Vagina (tissue), 2 donors: ENCODE data around the gene IL17RE. TPM values are rescaled to one million over a fixed set of nuclear protein-coding genes. Genes with fewer than 3 reads are reported as not detected.
"Not testable (repeated sequence)": the region's sequence is repeated elsewhere in the genome, so short reads cannot be mapped to it uniquely, and the experiment has no call there.

Experiments
- DNase-seq, 2 donors: peaks; one replicate each; pipeline ENCODE4 v3.0.0-alpha.2; 2017; ENCODE audit errors: extremely low spot score in 2 of 2
- H3K27ac ChIP-seq: fragments of 200-600 bp; sonication (generic); one replicate; pipeline ENCODE4 v1.5.1; 2019
- H3K27me3 ChIP-seq: fragments of 200-600 bp; sonication (generic); one replicate; pipeline ENCODE4 v1.5.1; 2019
- H3K36me3 ChIP-seq, 2 donors: fragments of 200-600 bp; sonication (generic); one replicate each; pipeline ENCODE4 v1.5.1; 2017 to 2019
- H3K4me1 ChIP-seq: fragments of 200-600 bp; sonication (generic); one replicate; pipeline ENCODE4 v1.5.1; 2019
- H3K4me3 ChIP-seq, 2 donors: fragments of 200-600 bp; sonication (generic); 1 replicate in 1 of 2; 2 replicates in 1 of 2; pipeline ENCODE4 v1.5.1; 2016 to 2019
- H3K9me3 ChIP-seq: fragments of 200-600 bp; sonication (generic); one replicate; pipeline ENCODE4 v1.5.1; 2019
- CTCF ChIP-seq, 3 experiments: fragments of 450-650 bp in 2 of 3; fragments of 200-600 bp in 1 of 3; sonication (generic) in 1 of 3; IDR thresholded peaks; one replicate each; pipeline ENCODE4 v1.5.1; 2017 to 2019; ENCODE audit warnings: antibody characterized with exemption in 3 of 3, mild to moderate bottlenecking in 2 of 3, moderate library complexity in 2 of 3
- POLR2A ChIP-seq, 2 donors: fragments of 450-650 bp; IDR thresholded peaks; one replicate each; pipeline ENCODE4 v1.6.1; 2017; ENCODE audit warnings: antibody characterized with exemption in 2 of 2, mild to moderate bottlenecking in 2 of 2, moderate library complexity in 2 of 2
- POLR2AphosphoS5 ChIP-seq, 2 donors: sonication (generic); formaldehyde crosslinking; IDR thresholded peaks; one replicate each; pipeline ENCODE4 v1.9.0; 2017; ENCODE audit warnings: antibody characterized with exemption in 2 of 2, mild to moderate bottlenecking in 2 of 2, low read depth in 1 of 2; ENCODE audit not compliant: insufficient read depth in 1 of 2
- intact Hi-C: fragments of 100-400 bp; cut with DNase I; formaldehyde crosslinking; loops from one replicate; pipeline ENCODE4 v1.15.1; 2023
- total RNA-seq: library from RNA; depleted of rRNA; stranded (reverse); fragments of >200 nt; gene quantifications from one replicate; pipeline ENCODE4 v1.2.3, GENCODE V29; 2016

Gene IL17RE
- total RNA-seq, 1 donor from 2014 or later: 15.2 TPM

GRCh38 chr3:9861626-9862130, 41.0 kb upstream of the IL17RE start:
- no peak overlapping the region for H3K4me3 ChIP-seq
- intact Hi-C loops: loop anchor here (5.0 kb wide), 1 partner anchor 56 kb away; the partner anchor contains the start of gene IL17RC
- H3K27me3 ChIP-seq: no peaks in the 10 kb centered on the region
- no peak for TF ChIP-seq CTCF (IDR thresholded peaks at IDR 0.05)
- no peak for TF ChIP-seq POLR2AphosphoS5 (IDR thresholded peaks at IDR 0.05; ENCODE audit: insufficient read depth in 1 of 2, low read depth in 1 of 2)
- no peak for TF ChIP-seq POLR2A (IDR thresholded peaks at IDR 0.05)
- H3K9me3 ChIP-seq: no peaks in the 10 kb centered on the region
- peak overlapping the region; percentile 90 for H3K27ac ChIP-seq
- DNase-seq: no peak
- peaks cover 34% of the 10 kb centered on the region for H3K4me1 ChIP-seq
- no peaks in the 10 kb centered on the region for H3K36me3 ChIP-seq

GRCh38 chr3:9862391-9863057, 40.1 kb upstream of the IL17RE start:
- Histone ChIP-seq H3K36me3 (no peaks in the 10 kb centered on the region), H3K27me3 (no peaks in the 10 kb centered on the region), H3K4me3 (peak overlapping the region; percentile 38), H3K9me3 (no peaks in the 10 kb centered on the region), H3K27ac (peak overlapping the region; percentile 90), H3K4me1 (peaks cover 34% of the 10 kb centered on the region)
- intact Hi-C loops: loop anchor here (5.0 kb wide), 1 partner anchor 55 kb away; the partner anchor contains the start of gene IL17RC
- DNase-seq: no peak
- no peak for TF ChIP-seq POLR2A (IDR thresholded peaks at IDR 0.05)
- TF ChIP-seq POLR2AphosphoS5 (IDR thresholded peaks at IDR 0.05; ENCODE audit: insufficient read depth in 1 of 2, low read depth in 1 of 2): peak in 1 of 2 donors; percentile 70
- TF ChIP-seq CTCF (IDR thresholded peaks at IDR 0.05): peak in 2 of 3 experiments; percentile 28 to 50

- DNase-seq: no peak
- peak overlapping the region; percentile 90 for H3K27ac ChIP-seq
- intact Hi-C loops: loop anchor here (5.0 kb wide), 1 partner anchor 54 kb away; the partner anchor contains the start of gene IL17RC
These were observed 39.4 kb upstream of the IL17RE start for GRCh38 chr3:9863058-9863772.

GRCh38 chr3:9864200-9864927, 38.3 kb upstream of the IL17RE start:
- H3K9me3 ChIP-seq: no peaks in the 10 kb centered on the region
- DNase-seq: peak in 1 of 2 donors; percentile 93
- TF ChIP-seq CTCF (IDR thresholded peaks at IDR 0.05) (no peak), POLR2A (IDR thresholded peaks at IDR 0.05) (no peak), POLR2AphosphoS5 (IDR thresholded peaks at IDR 0.05; ENCODE audit: insufficient read depth in 1 of 2, low read depth in 1 of 2) (peak in 1 of 2 donors; percentile 58)
- H3K27me3 ChIP-seq: no peaks in the 10 kb centered on the region
- intact Hi-C loops: loop anchor here (5.0 kb wide), 1 partner anchor 53 kb away; the partner anchor contains the start of gene IL17RC
- H3K27ac ChIP-seq: peak overlapping the region; percentile 90
- no peaks in the 10 kb centered on the region for H3K36me3 ChIP-seq
- H3K4me3 ChIP-seq: no peak overlapping the region
- H3K4me1 ChIP-seq: peaks cover 34% of the 10 kb centered on the region

More at GRCh38 chr3:9863058-9863772, 39.4 kb upstream of the IL17RE start:
- Histone ChIP-seq H3K27me3 (no peaks in the 10 kb centered on the region), H3K36me3 (no peaks in the 10 kb centered on the region), H3K4me3 (peak overlapping the region; percentile 38), H3K4me1 (peaks cover 34% of the 10 kb centered on the region), H3K9me3 (no peaks in the 10 kb centered on the region)
- no peak for TF ChIP-seq POLR2A (IDR thresholded peaks at IDR 0.05)
- TF ChIP-seq POLR2AphosphoS5 (IDR thresholded peaks at IDR 0.05; ENCODE audit: insufficient read depth in 1 of 2, low read depth in 1 of 2): no peak
- no peak for TF ChIP-seq CTCF (IDR thresholded peaks at IDR 0.05)

GRCh38 chr3:9865125-9865637, 37.5 kb upstream of the IL17RE start:
- DNase-seq, H3K36me3 ChIP-seq, H3K9me3 ChIP-seq, H3K27me3 ChIP-seq, intact Hi-C loops, H3K4me3 ChIP-seq: not testable (repeated sequence)
- H3K4me1 ChIP-seq: peaks cover 34% of the 10 kb centered on the region
- H3K27ac ChIP-seq: peak overlapping the region; percentile 90
